HG03439 (cell line): ENCODE results near the gene FIP1L1.

Experiments used
- ATAC-seq: cut with Tn5 transposase; IDR thresholded peaks from one replicate; pipeline ENCODE4 v1.9.1; 2021; ENCODE audit warnings: mild to moderate bottlenecking, moderate library complexity; ENCODE audit not compliant: unreplicated experiment

The FIP1L1 gene

DNA sequence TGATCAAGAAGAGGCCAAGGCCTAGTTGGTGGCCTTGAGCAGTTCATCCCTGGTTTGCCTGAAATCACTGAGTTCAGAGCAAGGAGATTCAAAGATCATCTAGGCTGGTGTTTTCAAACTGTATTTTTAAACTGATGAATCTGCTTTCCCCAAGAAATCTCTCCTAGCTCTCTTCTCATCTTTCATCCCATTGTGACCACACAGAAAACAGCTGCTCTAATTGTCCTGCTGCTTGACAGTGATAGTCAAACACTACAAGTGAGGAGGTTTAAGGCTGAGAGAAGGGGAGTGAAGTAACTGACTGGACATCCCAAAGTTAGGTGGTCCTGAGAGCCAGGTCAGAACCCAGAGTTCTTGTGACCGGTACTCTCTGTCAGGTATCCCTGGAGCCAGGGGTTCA lies 122.3 kb downstream of the FIP1L1 start:
- no peak for ATAC-seq

- no peak for ATAC-seq
Observed at GRCh38 chr4:53500546-53500945, 123.1 kb downstream of the FIP1L1 start.

GRCh38 chr4:53501561-53501960 lies 124.1 kb downstream of the FIP1L1 start:
- no peak for ATAC-seq

DNA sequence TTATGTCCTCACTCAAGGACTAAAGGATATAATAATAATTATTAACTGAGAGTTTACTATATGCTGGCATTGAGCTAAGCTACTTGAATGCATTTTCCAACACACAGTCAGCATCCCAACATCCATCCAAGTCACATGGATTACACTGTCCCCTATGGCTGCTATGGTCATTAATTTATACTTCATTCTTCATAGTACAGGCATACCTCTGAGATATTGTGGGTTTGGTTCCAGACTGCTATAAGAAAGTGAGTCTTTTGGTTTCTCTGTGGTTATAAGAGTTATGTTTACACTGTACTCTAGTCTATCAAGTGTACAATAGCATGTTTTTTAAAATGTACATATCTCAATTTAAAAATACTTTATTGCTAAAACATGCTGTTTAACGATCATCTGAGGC lies 124.7 kb downstream of the FIP1L1 start:
- ATAC-seq = no peak

DNA sequence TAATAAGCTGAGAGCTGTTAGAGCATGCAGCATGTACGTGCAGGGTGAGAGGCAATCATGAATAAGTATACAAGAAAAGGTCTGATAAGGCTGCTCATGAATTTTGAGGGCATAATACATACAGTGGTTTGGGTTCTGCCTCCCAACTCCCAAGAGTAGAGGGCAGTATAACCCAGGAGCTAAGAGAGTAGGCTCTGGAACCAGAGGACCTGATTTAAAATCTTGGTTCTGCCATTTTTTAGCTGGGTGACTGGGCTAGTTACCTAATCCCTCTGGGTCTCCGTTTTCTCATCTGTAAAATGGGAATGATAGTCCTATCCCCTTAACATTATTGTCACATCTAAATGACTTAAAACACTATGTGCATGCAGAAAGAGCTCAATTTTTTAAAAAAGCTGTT lies 128.5 kb downstream of the FIP1L1 start:
- no peak for ATAC-seq

GRCh38 chr4:53507058-53507457 lies 129.6 kb downstream of the FIP1L1 start:
- ATAC-seq = no peak

DNA sequence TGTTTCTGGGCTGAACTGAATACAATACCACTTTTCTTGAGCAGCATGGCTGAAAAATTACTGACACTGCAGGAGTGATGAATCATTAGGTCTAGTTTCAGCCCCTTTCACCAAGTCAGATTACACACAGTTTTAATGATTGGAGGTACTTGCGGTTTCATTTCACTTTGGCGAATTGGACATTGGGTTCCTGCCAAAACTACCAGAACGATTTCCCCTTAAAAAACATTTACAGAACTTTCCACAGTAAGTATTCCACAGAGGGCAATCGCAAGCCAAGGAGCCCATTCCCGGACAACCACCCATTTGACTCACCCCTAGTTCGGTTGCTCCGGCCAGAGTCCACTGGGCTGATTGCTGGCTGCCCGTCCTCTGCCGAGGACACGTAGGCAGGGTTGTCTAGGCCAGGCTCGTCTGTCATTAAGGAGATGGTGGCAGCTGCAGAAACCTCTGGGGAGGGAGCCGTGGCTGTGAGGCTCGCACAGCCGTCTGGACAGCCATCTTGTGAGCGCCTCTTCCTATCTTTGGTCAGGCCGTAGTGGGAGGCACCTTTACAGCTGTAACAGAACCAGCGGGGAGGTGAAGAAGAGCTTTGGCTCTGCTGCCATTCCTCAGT lies 130.3 kb downstream of the FIP1L1 start:
- ATAC-seq = no peak

DNA sequence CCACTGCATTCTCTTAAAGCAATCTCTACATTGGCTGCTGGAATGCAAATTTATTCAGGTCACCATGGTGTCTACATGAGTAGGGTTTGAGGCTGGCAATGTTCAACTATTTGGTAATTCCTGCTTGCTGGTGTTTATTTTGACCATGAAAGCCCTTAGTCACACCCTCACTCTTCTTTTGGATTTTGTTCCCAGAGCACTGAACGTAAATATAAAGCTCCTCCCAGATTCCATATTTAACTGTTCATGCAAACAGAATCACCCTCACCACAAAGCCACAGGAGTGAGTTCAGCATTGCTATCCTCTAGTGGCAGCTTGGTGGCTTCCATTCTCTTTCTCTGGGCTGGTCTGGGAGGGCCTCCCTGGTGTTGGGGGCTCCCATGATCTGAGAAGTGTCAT lies 131.0 kb downstream of the FIP1L1 start:
- ATAC-seq = no peak

DNA sequence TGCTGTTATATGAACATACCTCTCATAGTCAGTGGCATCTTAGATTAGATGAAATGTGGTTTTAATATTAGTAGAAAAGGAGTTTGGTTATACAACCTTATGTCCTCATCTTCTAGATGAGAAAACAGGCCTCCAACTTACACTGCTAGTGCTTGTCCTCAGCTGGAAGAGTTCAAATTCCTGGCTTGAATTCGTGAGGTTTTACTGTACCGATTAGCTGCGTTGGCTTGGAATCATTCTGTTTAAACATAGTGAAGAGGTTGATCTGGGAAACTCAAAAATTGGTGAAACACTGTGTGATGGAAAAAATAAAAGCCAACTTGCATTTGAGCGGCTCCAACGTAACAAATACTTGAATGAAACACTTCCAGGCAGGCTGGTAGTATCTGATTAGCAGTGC lies 132.9 kb downstream of the FIP1L1 start:
- ATAC-seq = no peak
